Naive thymus-derived CD4-positive, alpha-beta T cell (primary cell): ENCODE results near the gene IFTAP. TPM values are rescaled to one million over a fixed set of nuclear protein-coding genes. Genes with fewer than 3 reads are reported as not detected.
"Not testable (repeated sequence)": the region's sequence is repeated elsewhere in the genome, so short reads cannot be mapped to it uniquely, and the experiment has no call there.

ENCODE experiments used
- ATAC-seq: fragments of 150-1000 bp; cut with Tn5 transposase; 2 replicates; pipeline ENCODE4 v1.10.0; 2021; ENCODE audit warnings: mild to moderate bottlenecking, moderate library complexity
- CTCF ChIA-PET: fragments of 350-600 bp; sonication (Branson Sonifier 250); formaldehyde crosslinking; loops from one replicate; lab custom pipeline; 2021; ENCODE audit warnings: antibody characterized with exemption; lab: Charles Lee
- POLR2A ChIA-PET: fragments of 350-600 bp; sonication (Branson Sonifier 250); formaldehyde crosslinking; loops from one replicate; lab custom pipeline; 2021; ENCODE audit warnings: antibody characterized with exemption, inconsistent platforms; lab: Charles Lee
- DNase-seq, 9 donors: peaks; one replicate each; pipeline versions ENCODE4 v3.0.0 to v3.0.0-alpha.2; 2020 to 2022; ENCODE audit warnings: mixed read lengths in 1 of 9
- H3K27ac ChIP-seq: one replicate; pipeline ENCODE4 v1.7.0; 2013; ENCODE audit warnings: mild to moderate bottlenecking, low read depth, low read length, moderate library complexity
- H3K27me3 ChIP-seq, 2 donors: one replicate each; pipeline ENCODE4 v1.7.0; 2013; ENCODE audit warnings: low read length in 2 of 2, mild to moderate bottlenecking in 2 of 2, moderate library complexity in 2 of 2; ENCODE audit not compliant: control insufficient read depth in 2 of 2, insufficient read depth in 2 of 2
- H3K36me3 ChIP-seq, 3 experiments: 1 replicate in 2 of 3; 2 replicates in 1 of 3; pipeline ENCODE4 v1.7.0; 2013; ENCODE audit warnings: low read length in 3 of 3, mild to moderate bottlenecking in 3 of 3, moderate library complexity in 1 of 3; ENCODE audit not compliant: insufficient read depth in 3 of 3, control insufficient read depth in 2 of 3
- H3K4me1 ChIP-seq, 2 donors: one replicate each; pipeline ENCODE4 v1.7.0; 2013; ENCODE audit warnings: low read length in 2 of 2, mild to moderate bottlenecking in 2 of 2, moderate library complexity in 1 of 2; ENCODE audit not compliant: control insufficient read depth in 2 of 2, insufficient read depth in 2 of 2
- H3K4me3 ChIP-seq: 2 replicates; pipeline ENCODE4 v1.7.0; 2013; ENCODE audit warnings: mild to moderate bottlenecking, low read length
- H3K9me3 ChIP-seq, 3 experiments: 1 replicate in 2 of 3; 2 replicates in 1 of 3; pipeline ENCODE4 v1.7.0; 2013; ENCODE audit warnings: low read length in 3 of 3; ENCODE audit not compliant: control insufficient read depth in 2 of 3
- H3K27ac Mint-ChIP-seq, 9 donors: one replicate each; pipeline ENCODE4 v1.8.0; 2020 to 2022; ENCODE audit warnings: mixed read lengths in 9 of 9, mild to moderate bottlenecking in 8 of 9, moderate library complexity in 5 of 9, inconsistent platforms in 2 of 9
- H3K27me3 Mint-ChIP-seq, 5 donors: one replicate each; pipeline ENCODE4 v1.8.0; 2021 to 2022; ENCODE audit warnings: mixed read lengths in 5 of 5, mild to moderate bottlenecking in 1 of 5
- H3K36me3 Mint-ChIP-seq, 5 donors: one replicate each; pipeline ENCODE4 v1.8.0; 2020 to 2022; ENCODE audit warnings: mixed read lengths in 5 of 5, mild to moderate bottlenecking in 3 of 5, inconsistent platforms in 1 of 5
- H3K4me1 Mint-ChIP-seq, 7 donors: one replicate each; pipeline ENCODE4 v1.8.0; 2020 to 2022; ENCODE audit warnings: mixed read lengths in 7 of 7, mild to moderate bottlenecking in 3 of 7, inconsistent platforms in 1 of 7
- H3K4me3 Mint-ChIP-seq, 10 donors: one replicate each; pipeline ENCODE4 v1.8.0; 2020 to 2022; ENCODE audit warnings: mild to moderate bottlenecking in 10 of 10, mixed read lengths in 10 of 10, moderate library complexity in 6 of 10, inconsistent platforms in 2 of 10
- H3K9me3 Mint-ChIP-seq, 11 donors: one replicate each; pipeline ENCODE4 v1.8.0; 2020 to 2022; ENCODE audit warnings: mixed read lengths in 11 of 11, mild to moderate bottlenecking in 4 of 11, inconsistent platforms in 1 of 11, moderate library complexity in 1 of 11
- intact Hi-C, 2 donors: fragments of 100-400 bp; cut with micrococcal nuclease; formaldehyde crosslinking; loops; one replicate each; pipeline ENCODE4 v1.15.1; 2023
- polyA plus RNA-seq, 2 donors: library from polyadenylated mRNA; unstranded; fragments of 300-500 nt; fragmentation: Illumina TruSeq; gene quantifications; one replicate each; pipeline ENCODE4 v1.2.3, GENCODE V29; 2021
- total RNA-seq, 6 experiments: library from RNA in 5 of 6; stranded (reverse) in 5 of 6; gene quantifications; 1 replicate in 5 of 6; 2 replicates in 1 of 6; pipeline ENCODE4 v1.2.3 and lab custom pipeline; 2021 to 2026

Gene IFTAP
- total and polyA plus RNA-seq, 7 experiments from 2014 or later = 1.1 to 14.1 (median 3.2) TPM; not detected in 1

DNA sequence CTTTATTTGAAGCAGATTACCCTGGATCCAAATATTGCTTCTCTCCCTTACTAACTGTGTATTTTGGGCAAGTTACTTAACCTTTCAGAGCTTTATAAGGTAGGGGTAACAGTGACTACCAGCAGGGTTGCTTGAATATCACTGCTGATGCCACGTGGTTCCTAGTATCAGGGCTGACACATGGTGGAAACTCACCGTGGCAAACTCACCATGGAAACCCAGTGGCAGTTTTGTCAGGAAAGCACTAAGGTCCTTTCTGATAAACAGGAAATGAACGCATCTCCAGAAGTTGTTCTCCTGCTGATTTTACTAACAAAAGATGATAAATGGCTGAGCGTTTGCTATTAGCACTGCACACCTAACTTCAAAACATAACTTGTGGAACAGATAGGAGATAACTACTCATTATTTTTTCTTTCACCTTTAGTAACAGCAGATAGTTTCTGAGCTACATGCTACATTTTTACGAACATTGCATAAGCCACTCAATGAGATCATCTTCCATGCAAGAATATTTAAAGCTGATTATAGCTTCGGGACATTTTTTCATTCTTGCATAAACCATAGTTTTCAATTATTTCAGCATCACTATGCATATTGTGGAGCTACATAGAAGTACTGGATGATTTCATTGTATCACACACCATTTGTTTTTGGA lies 63.4 kb downstream of the IFTAP start:
- intact Hi-C loops = no loop called here
- Mint-ChIP-seq H3K9me3 (peaks cover 0 to 23% (median 4%) of the 10 kb centered on the region in 11 donors), H3K4me1 (no peaks in the 10 kb centered on the region)

DNA sequence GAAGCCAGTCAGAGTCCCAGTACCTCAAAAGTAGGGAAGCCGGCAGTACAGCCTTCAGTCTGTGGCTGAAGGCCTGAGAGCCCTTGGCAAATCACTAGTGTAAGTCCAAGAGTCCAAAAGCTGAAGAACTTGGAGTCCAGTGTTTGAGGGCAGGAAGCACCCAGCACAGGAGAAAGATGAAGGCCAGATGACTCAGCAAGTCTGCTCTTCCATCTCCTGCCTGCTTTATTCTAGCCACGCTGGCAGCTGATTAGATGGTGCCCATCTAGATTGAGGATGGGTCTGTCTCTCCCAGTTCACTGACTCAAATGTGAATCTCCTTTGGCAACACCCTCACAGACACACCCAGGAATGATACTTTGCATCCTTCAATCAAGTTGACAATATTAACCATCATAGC lies 67.1 kb downstream of the IFTAP start:
- CTCF ChIA-PET = interaction anchor here (0.9 kb wide), 1 partner anchor 11 kb away, joined by 4 read pairs; no protein-coding TSS in a partner anchor
- DNase-seq, H3K4me3 ChIP-seq, H3K4me3 Mint-ChIP-seq, H3K4me1 Mint-ChIP-seq, ATAC-seq, H3K36me3 ChIP-seq, POLR2A ChIA-PET, H3K27ac Mint-ChIP-seq, intact Hi-C loops, H3K9me3 ChIP-seq, H3K27ac ChIP-seq, H3K27me3 ChIP-seq, H3K4me1 ChIP-seq: not testable (repeated sequence)
- Mint-ChIP-seq H3K9me3 (peaks cover 0 to 18% (median 8%) of the 10 kb centered on the region in 11 donors), H3K36me3 (peaks cover 0 to 13% (median 2%) of the 10 kb centered on the region in 5 donors), H3K27me3 (peaks cover 0 to 12% (median 0%) of the 10 kb centered on the region in 5 donors)

More for the DNA sequence above, 63.4 kb downstream of the IFTAP start:
- Mint-ChIP-seq H3K4me3 (no peak overlapping the region), H3K27me3 (peaks cover 0 to 12% (median 0%) of the 10 kb centered on the region in 5 donors), H3K27ac (no peak overlapping the region), H3K36me3 (peaks cover 0 to 19% (median 0%) of the 10 kb centered on the region in 5 donors)
- no peak overlapping the region for H3K27ac ChIP-seq
- no peak overlapping the region for H3K4me3 ChIP-seq
- H3K4me1 ChIP-seq = no peaks in the 10 kb centered on the region
- no peaks in the 10 kb centered on the region for H3K9me3 ChIP-seq
- DNase-seq (no peak), ATAC-seq (no peak)
- ChIA-PET CTCF (no interaction called here), POLR2A (no interaction called here)
- no peaks in the 10 kb centered on the region for H3K36me3 ChIP-seq
- H3K27me3 ChIP-seq = no peaks in the 10 kb centered on the region

DNA sequence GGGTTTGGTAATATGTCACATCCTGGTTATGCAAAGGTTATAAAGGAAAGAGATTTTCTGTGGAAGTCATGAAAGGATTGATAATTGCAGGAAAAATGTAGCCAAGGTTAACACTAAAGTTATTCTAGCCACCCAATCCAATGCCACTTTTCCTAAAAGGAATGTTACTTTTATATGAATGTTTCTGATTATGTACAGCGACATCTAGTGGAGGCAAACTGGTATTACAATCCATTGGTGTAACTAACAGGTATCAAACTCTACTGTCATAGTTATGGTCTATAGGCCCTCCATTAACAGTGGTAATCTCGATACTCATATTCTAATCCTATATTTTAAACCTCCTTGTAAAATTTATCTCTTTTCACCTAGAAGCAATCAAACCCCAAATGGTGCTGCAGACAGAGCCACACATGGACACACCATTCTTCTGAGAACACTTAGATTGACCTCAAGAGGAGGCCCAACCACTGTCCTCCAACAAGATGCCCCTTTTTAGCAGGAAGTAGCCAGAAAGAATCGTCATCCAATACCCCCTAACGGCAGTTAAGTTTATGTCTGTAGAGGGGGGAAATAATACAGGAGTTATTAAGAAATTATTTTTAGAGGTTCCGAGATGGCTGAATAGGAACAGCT lies 78.6 kb downstream of the IFTAP start:
- Mint-ChIP-seq H3K36me3 (peaks cover 0 to 6% (median 0%) of the 10 kb centered on the region in 5 donors), H3K27me3 (peaks cover 0 to 33% (median 21%) of the 10 kb centered on the region in 5 donors), H3K27ac (no peak overlapping the region), H3K4me3 (no peak overlapping the region), H3K4me1 (no peaks in the 10 kb centered on the region), H3K9me3 (peaks cover 0 to 51% (median 11%) of the 10 kb centered on the region in 11 donors)
- ATAC-seq (no peak), DNase-seq (peak in 6 of 9 donors; percentile 8 to 43 (median 20))
- H3K4me3 ChIP-seq = no peak overlapping the region
- intact Hi-C loops = loop anchor here in 1 of 2 donors (1.0 to 5.0 kb wide), 3 partner anchors 104 to 381 kb away; partner anchors contain the start of gene RAG1
- H3K27me3 ChIP-seq = no peaks in the 10 kb centered on the region
- H3K36me3 ChIP-seq = no peaks in the 10 kb centered on the region
- no peaks in the 10 kb centered on the region for H3K4me1 ChIP-seq
- ChIA-PET POLR2A (no interaction called here), CTCF (no interaction called here)
- no peaks in the 10 kb centered on the region for H3K9me3 ChIP-seq
- H3K27ac ChIP-seq = no peak overlapping the region

DNA sequence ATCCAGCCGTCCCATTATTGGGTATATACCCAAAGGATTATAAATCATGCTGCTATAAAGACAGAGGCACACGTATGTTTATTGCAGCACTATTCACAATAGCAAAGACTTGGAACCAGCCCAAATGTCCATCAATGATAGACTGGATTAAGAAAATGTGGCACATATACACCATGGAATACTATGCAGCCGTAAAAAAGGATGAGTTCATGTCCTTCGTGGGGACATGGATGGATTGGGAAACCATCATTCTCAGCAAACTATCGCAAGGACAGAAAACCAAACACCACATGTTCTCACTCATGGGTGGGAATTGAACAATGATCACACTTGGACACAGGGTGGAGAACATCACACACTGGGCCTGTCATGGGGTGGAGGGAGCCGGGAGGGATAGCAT lies 85.2 kb downstream of the IFTAP start:
- intact Hi-C loops, H3K27ac ChIP-seq, CTCF ChIA-PET, ATAC-seq, H3K4me3 ChIP-seq, DNase-seq, H3K4me1 ChIP-seq, H3K36me3 Mint-ChIP-seq, H3K4me3 Mint-ChIP-seq, H3K9me3 ChIP-seq, H3K27ac Mint-ChIP-seq, POLR2A ChIA-PET, H3K4me1 Mint-ChIP-seq, H3K36me3 ChIP-seq, H3K27me3 ChIP-seq: not testable (repeated sequence)
- peaks cover 24 to 46% (median 31%) of the 10 kb centered on the region in 5 donors for H3K27me3 Mint-ChIP-seq
- peaks cover 0 to 62% (median 22%) of the 10 kb centered on the region in 11 donors for H3K9me3 Mint-ChIP-seq

DNA sequence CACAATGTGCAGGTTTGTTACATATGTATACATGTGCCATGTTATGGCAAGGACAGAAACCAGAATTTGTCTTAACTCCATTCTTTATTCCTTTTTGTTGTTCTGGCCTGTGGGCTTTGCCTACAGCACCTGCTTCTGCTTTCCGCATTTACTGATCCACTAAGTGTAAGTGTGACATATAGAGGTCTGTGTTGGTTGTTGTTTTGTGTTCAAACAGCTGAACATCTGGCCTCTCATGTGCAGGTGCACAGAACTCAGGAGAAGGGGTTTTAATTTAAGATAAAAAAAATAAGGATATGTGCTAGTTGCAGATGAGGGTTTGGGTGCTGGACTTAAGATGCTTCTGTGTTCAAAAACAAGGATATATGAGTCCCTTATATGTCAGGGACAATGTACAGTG lies 89.5 kb downstream of the IFTAP start:
- intact Hi-C loops = no loop called here
- H3K27me3 ChIP-seq = no peaks in the 10 kb centered on the region
- no peak overlapping the region for H3K27ac ChIP-seq
- no peaks in the 10 kb centered on the region for H3K9me3 ChIP-seq
- Mint-ChIP-seq H3K27me3 (peaks cover 40 to 60% (median 56%) of the 10 kb centered on the region in 5 donors), H3K9me3 (peaks cover 0 to 28% (median 9%) of the 10 kb centered on the region in 11 donors), H3K4me1 (peaks cover 0 to 17% (median 9%) of the 10 kb centered on the region in 7 donors), H3K27ac (no peak overlapping the region), H3K36me3 (no peaks in the 10 kb centered on the region), H3K4me3 (no peak overlapping the region)
- DNase-seq (no peak), ATAC-seq (no peak)
- ChIA-PET POLR2A (no interaction called here), CTCF (no interaction called here)
- H3K4me1 ChIP-seq = peaks cover 5 to 8% of the 10 kb centered on the region in 2 donors
- no peak overlapping the region for H3K4me3 ChIP-seq
- H3K36me3 ChIP-seq = no peaks in the 10 kb centered on the region

DNA sequence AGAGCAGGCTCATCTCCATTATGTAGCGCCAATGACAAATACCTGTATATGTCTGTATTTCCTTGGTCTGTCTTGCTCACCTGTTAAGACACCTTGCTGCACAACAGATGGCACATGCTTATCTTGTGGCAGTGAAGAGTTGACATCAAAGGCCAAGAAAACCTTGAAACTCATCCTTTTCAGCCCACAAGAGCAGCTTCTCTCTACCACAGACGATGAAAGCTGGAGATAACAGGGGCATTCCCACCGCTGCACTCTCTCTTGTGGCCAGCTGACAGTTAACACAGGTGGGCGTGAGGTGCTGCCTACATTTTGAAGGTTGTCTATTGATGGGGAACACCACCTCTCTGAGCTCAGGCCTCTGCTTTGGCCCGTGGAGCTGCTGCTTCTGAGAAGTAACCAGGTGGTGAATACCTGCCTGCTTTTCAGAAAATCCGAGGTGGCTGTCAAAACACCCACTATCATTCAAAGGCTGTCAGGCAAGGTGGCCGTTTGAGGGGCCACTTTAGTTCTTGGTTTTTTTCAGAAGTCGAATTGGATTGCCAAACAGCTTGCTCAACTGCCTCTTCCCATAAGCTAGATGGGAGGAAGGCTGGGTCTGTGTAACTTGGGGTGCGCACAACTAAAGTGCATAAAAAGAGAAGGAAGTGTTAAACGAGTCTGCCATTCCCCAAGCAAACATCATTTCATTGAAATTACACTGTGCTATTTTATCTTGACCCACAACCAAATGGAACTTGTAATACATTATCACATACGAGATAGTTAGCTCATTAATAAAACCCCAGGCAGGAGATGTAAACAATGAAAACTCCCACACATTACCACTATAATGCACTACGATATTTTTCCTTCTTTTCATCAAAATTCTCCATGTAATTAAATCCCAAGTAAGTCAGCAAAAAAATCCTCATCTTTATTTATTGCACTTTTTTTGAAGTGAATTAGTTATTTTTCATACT lies 90.8 kb downstream of the IFTAP start:
- Mint-ChIP-seq H3K27ac (no peak overlapping the region), H3K36me3 (no peaks in the 10 kb centered on the region), H3K4me1 (peaks cover 0 to 17% (median 9%) of the 10 kb centered on the region in 7 donors), H3K4me3 (no peak overlapping the region), H3K27me3 (peaks cover 41 to 72% (median 64%) of the 10 kb centered on the region in 5 donors), H3K9me3 (peaks cover 0 to 22% (median 7%) of the 10 kb centered on the region in 11 donors)
- no peak overlapping the region for H3K27ac ChIP-seq
- H3K4me1 ChIP-seq = peaks cover 5 to 8% of the 10 kb centered on the region in 2 donors
- peak in 8 of 9 donors; percentile 27 to 72 (median 42) for DNase-seq
- no peak overlapping the region for H3K4me3 ChIP-seq
- POLR2A ChIA-PET = no interaction called here
- no peaks in the 10 kb centered on the region for H3K36me3 ChIP-seq
- H3K27me3 ChIP-seq = no peaks in the 10 kb centered on the region
- CTCF ChIA-PET = no interaction called here
- H3K9me3 ChIP-seq = no peaks in the 10 kb centered on the region
- peak; percentile 84 for ATAC-seq
- intact Hi-C loops = no loop called here
